ENCODE results near the gene JADE2. TPM values are rescaled to one million over a fixed set of nuclear protein-coding genes. Genes with fewer than 3 reads are reported as not detected.

The JADE2 gene
- total RNA-seq (2022) (104 and 138 TPM in 2 replicates), Bru-seq, nascent RNA (percentile 78 among the genes with signal in this experiment), BruChase-seq, experiment 1, labeled RNA remaining after a 6-hour chase (percentile 83 among the genes with signal in this experiment), BruChase-seq, experiment 2, labeled RNA remaining after a 2-hour chase (percentile 80 among the genes with signal in this experiment)
- long read RNA-seq, partial matches to known transcripts, result 9 of 94 reads
- long read RNA-seq, other reads (novel, unspliced or antisense), result 82 of 94 reads

DNA sequence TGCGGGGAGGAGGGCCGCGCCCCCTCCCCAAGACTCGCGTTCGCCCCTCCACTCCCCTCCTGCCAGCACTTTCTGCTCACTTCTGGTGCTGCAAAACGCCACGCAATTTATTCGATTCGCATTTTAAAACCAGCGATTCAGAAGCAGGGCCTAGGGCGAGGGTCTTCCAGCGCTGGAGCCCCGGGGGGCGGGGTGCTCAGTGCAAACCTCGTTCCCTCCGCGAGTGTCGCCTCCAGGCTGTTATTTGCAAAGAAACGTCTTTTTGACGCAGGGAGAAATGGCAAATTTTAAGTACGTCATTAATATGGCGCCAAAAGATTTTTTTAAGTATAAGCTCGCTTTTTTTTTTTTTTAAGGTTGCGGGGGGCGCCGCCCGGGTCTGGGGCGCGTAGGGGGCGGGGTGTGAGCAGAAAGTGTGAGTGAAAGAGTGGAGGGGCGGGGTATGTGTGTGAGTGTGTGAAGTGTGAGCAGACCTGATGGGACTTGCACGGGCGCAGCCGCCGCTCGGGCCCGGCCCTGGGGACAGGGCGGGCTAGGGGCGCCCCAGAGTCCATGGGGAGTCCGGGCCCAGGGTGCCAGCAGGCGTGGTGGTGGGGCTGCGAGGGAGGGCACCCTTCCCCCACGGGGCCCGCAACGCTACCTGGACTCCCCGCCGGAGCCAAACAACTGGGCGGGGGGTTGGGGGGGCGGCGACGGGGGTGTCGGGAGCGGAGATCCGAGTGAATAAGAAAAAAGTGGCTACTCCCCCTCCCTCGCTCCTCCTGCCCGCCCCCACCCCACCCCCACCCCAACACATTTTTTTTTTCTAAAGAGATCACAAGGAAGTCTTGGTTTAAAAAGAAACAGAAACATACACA lies at the start of gene JADE2:
TSS of gene JADE2 (plus strand) at position 845 of the 857 bp plus-strand sequence. CDS start 10,188 bp downstream, outside the sequence.
- TSS peak; percentile 47 for BruUV-seq (replicated peaks)
- no peaks in the 10 kb centered on the region for H3K9me3 Mint-ChIP-seq (ENCODE audit: unreplicated experiment)
- peak; percentile 90 for DNase-seq (ENCODE audit: unreplicated experiment)
- H3K4me1 Mint-ChIP-seq (ENCODE audit: insufficient read depth, unreplicated experiment), result peaks cover 31% of the 10 kb centered on the region
- peaks cover 11% of the 10 kb centered on the region for H3K36me3 Mint-ChIP-seq (ENCODE audit: insufficient read depth, unreplicated experiment)
- peak within 1 kb of the TSS; percentile 88 for H3K27ac Mint-ChIP-seq (ENCODE audit: low read depth, unreplicated experiment)
- no peak for TF ChIP-seq CTCF (IDR thresholded peaks at IDR 0.05; ENCODE audit: unreplicated experiment)
- intact Hi-C loops (cut with micrococcal nuclease), result loop anchor here (1.0 to 5.0 kb wide), 4 partner anchors 13 to 212 kb away; partner anchors contain the start of gene CAMLG
- H3K27me3 Mint-ChIP-seq (ENCODE audit: insufficient read depth, unreplicated experiment), result no peaks in the 10 kb centered on the region
- ChIA-PET POLR2A (interaction anchor here (0.6 to 8.3 kb wide), 22 partner anchors 18 to 379 kb away, joined by 3 to 300 read pairs (median 4); partner anchors contain the start of genes CDKL3, CDKN2AIPNL, PPP2CA and SEC24A), CTCF (interaction anchor here (0.6 to 5.2 kb wide), 13 partner anchors 8 to 1411 kb away, joined by 3 to 42 read pairs (median 4); no protein-coding TSS in a partner anchor)
- peak within 1 kb of the TSS; percentile 91 for H3K4me3 Mint-ChIP-seq (ENCODE audit: unreplicated experiment)

DNA sequence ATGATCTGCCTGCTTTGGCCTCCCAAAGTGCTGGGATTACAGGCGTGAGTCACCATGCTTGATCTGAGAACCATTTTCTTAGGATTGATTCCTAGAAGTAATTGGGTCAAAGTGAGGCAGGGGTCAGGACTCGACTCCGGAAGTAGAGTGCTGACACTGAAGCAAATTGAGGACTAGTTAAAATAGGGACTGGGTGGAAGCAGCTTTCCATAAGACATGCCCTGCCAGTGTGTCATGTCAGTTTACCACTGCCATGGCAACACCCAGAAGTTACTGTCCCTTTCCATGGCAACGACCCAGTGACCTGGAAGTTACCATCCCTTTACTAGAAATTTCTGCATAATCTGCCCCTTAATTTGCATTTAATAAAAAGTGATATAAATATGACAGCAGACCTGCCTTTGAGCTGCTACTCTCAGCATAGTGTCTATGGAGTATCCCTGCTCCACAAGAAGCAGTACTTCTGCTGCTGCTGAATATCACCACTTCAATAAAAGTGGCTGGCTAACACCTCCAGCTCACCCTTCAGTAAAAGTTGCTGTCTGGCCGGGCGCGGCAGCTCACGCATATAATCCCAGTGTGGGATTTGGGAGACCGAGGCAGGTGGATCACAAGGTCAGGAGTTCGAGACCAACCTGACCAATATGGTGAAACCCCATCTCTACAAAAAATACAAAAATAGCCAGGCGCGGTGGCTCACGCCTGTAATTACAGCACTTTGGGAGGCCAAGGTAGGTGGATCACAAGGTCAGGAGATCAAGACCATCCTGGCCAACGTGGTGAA lies 47.8 kb upstream of the JADE2 start:
- H3K36me3 Mint-ChIP-seq (ENCODE audit: insufficient read depth, unreplicated experiment), result no peaks in the 10 kb centered on the region
- no peak overlapping the region for H3K27ac Mint-ChIP-seq (ENCODE audit: low read depth, unreplicated experiment)
- no peaks in the 10 kb centered on the region for H3K27me3 Mint-ChIP-seq (ENCODE audit: insufficient read depth, unreplicated experiment)
- intact Hi-C loops (cut with micrococcal nuclease), result no loop called here
- H3K4me1 Mint-ChIP-seq (ENCODE audit: insufficient read depth, unreplicated experiment), result no peaks in the 10 kb centered on the region
- TF ChIP-seq CTCF (IDR thresholded peaks at IDR 0.05; ENCODE audit: unreplicated experiment), result no peak
- peak; percentile 17 for DNase-seq (ENCODE audit: unreplicated experiment)
- H3K9me3 Mint-ChIP-seq (ENCODE audit: unreplicated experiment), result peaks cover 12% of the 10 kb centered on the region
- no TSS peak for BruUV-seq (replicated peaks)
- ChIA-PET POLR2A (interaction anchor here (1.5 to 5.1 kb wide), 3 partner anchors 11 to 48 kb away, joined by 3 to 39 read pairs (median 4); partner anchors contain the start of gene JADE2), CTCF (interaction anchor here (0.6 to 2.5 kb wide), 6 partner anchors 11 to 332 kb away, joined by 3 to 9 read pairs (median 3); no protein-coding TSS in a partner anchor)
- H3K4me3 Mint-ChIP-seq (ENCODE audit: unreplicated experiment), result no peak overlapping the region

GRCh38 chr5:134479839-134480238 lies 45.6 kb upstream of the JADE2 start:
- CTCF ChIA-PET, result interaction anchor here (0.6 to 0.9 kb wide), 3 partner anchors 51 to 505 kb away, joined by 3 to 5 read pairs (median 3); no protein-coding TSS in a partner anchor
- Mint-ChIP-seq H3K27me3 (ENCODE audit: insufficient read depth, unreplicated experiment) (no peaks in the 10 kb centered on the region), H3K27ac (ENCODE audit: low read depth, unreplicated experiment) (no peak overlapping the region), H3K4me3 (ENCODE audit: unreplicated experiment) (no peak overlapping the region), H3K36me3 (ENCODE audit: insufficient read depth, unreplicated experiment) (no peaks in the 10 kb centered on the region), H3K4me1 (ENCODE audit: insufficient read depth, unreplicated experiment) (no peaks in the 10 kb centered on the region), H3K9me3 (ENCODE audit: unreplicated experiment) (peaks cover 5% of the 10 kb centered on the region)
- intact Hi-C loops (cut with micrococcal nuclease), result no loop called here
- DNase-seq (ENCODE audit: unreplicated experiment), result no peak
- BruUV-seq (replicated peaks), result no TSS peak
- no peak for TF ChIP-seq CTCF (IDR thresholded peaks at IDR 0.05; ENCODE audit: unreplicated experiment)
- POLR2A ChIA-PET, result interaction anchor here (0.8 to 2.2 kb wide), 7 partner anchors 8 to 68 kb away, joined by 3 to 11 read pairs (median 4); partner anchors contain the start of gene CDKN2AIPNL

Measured in MCF 10A (cell line).